Astrocyte (in vitro differentiated cells and primary cell): ENCODE results near the gene KLF9. TPM values are rescaled to one million over a fixed set of nuclear protein-coding genes. Genes with fewer than 3 reads are reported as not detected.

ENCODE experiments used
- DNase-seq: peaks from one replicate; pipeline ENCODE4 v3.0.0-alpha.2; 2010; ENCODE audit warnings: low read depth
- FAIRE-seq: peaks from 2 replicates; lab custom pipeline; 2011; peaks lifted over from hg19 to GRCh38; lab: Jason Lieb, UNC
- H2AFZ ChIP-seq: 2 replicates; pipeline ENCODE4 v1.6.0; 2012; ENCODE audit warnings: low read depth, low read length, inconsistent platforms
- H3K27ac ChIP-seq: 2 replicates; pipeline ENCODE4 v1.5.1; 2011; ENCODE audit warnings: low read depth, low read length, inconsistent platforms
- H3K27me3 ChIP-seq: 2 replicates; pipeline ENCODE4 v1.6.0; 2011; ENCODE audit warnings: low read length, inconsistent platforms; ENCODE audit not compliant: insufficient read depth
- H3K36me3 ChIP-seq: 2 replicates; pipeline ENCODE4 v1.5.1; 2011; ENCODE audit warnings: low read length, inconsistent platforms; ENCODE audit not compliant: insufficient read depth
- H3K4me1 ChIP-seq: 2 replicates; pipeline ENCODE4 v1.5.1; 2011; ENCODE audit warnings: low read length, inconsistent platforms; ENCODE audit not compliant: insufficient read depth
- H3K4me2 ChIP-seq: 2 replicates; pipeline ENCODE4 v1.6.0; 2012; ENCODE audit warnings: low read length, inconsistent platforms
- H3K4me3 ChIP-seq: 2 replicates; pipeline ENCODE4 v1.5.1; 2011; ENCODE audit warnings: low read depth, mild to moderate bottlenecking, low read length, inconsistent platforms; ENCODE audit not compliant: insufficient read depth
- H3K79me2 ChIP-seq: 2 replicates; pipeline ENCODE4 v1.6.0; 2012; ENCODE audit warnings: mild to moderate bottlenecking, low read length, inconsistent platforms; ENCODE audit not compliant: insufficient read depth
- H3K9ac ChIP-seq: 2 replicates; pipeline ENCODE4 v1.6.0; 2012; ENCODE audit warnings: mild to moderate bottlenecking, low read length, inconsistent platforms
- H3K9me3 ChIP-seq: 2 replicates; pipeline ENCODE4 v1.5.1; 2012; ENCODE audit warnings: low read depth, mild to moderate bottlenecking, low read length, inconsistent platforms; ENCODE audit not compliant: insufficient read depth
- H4K20me1 ChIP-seq: 2 replicates; pipeline ENCODE4 v1.6.0; 2012; ENCODE audit warnings: low read length, inconsistent platforms; ENCODE audit not compliant: insufficient read depth
- H3K27ac Mint-ChIP-seq: one replicate; pipeline ENCODE4 v1.8.0; 2021; ENCODE audit warnings: mild to moderate bottlenecking, mixed read lengths; ENCODE audit not compliant: unreplicated experiment
- H3K27me3 Mint-ChIP-seq: one replicate; pipeline ENCODE4 v1.8.0; 2021; ENCODE audit warnings: low read depth, mixed read lengths; ENCODE audit not compliant: unreplicated experiment
- H3K36me3 Mint-ChIP-seq: one replicate; pipeline ENCODE4 v1.8.0; 2021; ENCODE audit warnings: low read depth, mixed read lengths; ENCODE audit not compliant: unreplicated experiment
- H3K4me1 Mint-ChIP-seq: one replicate; pipeline ENCODE4 v1.8.0; 2021; ENCODE audit warnings: low read depth, mixed read lengths; ENCODE audit not compliant: unreplicated experiment
- H3K4me3 Mint-ChIP-seq: one replicate; pipeline ENCODE4 v1.8.0; 2021; ENCODE audit warnings: mild to moderate bottlenecking, moderate library complexity, mixed read lengths; ENCODE audit not compliant: unreplicated experiment
- H3K9me3 Mint-ChIP-seq: one replicate; pipeline ENCODE4 v1.8.0; 2021; ENCODE audit warnings: mild to moderate bottlenecking, mixed read lengths; ENCODE audit not compliant: unreplicated experiment
- EZH2 ChIP-seq: IDR thresholded peaks from 2 replicates; pipeline ENCODE4 v1.6.1; 2012; ENCODE audit warnings: mild to moderate bottlenecking, low read length, inconsistent platforms; ENCODE audit not compliant: insufficient read depth
- total RNA-seq: library from RNA; stranded (reverse); gene quantifications from 2 replicates; pipeline ENCODE4 v1.2.1, GENCODE V29; 2021
- TF ChIP-seq, protein P1 (sequence below): IDR thresholded peaks from 2 replicates; pipeline ENCODE4 v1.5.1; 2011; ENCODE audit warnings: low read depth, mild to moderate bottlenecking, inconsistent platforms, low read length, moderate library complexity; ENCODE audit not compliant: insufficient read depth

The KLF9 gene
- total RNA-seq, 1 donor from 2014 or later = 4.9 TPM

GRCh38 chr9:70387663-70388062 lies 26.8 kb downstream of the KLF9 start:
- H3K27ac Mint-ChIP-seq = no peak overlapping the region
- H3K4me3 ChIP-seq = no peak overlapping the region
- H3K79me2 ChIP-seq = peaks cover 56% of the 10 kb centered on the region
- no peak for FAIRE-seq
- no peak for TF ChIP-seq EZH2
- TF ChIP-seq, protein P1, sequence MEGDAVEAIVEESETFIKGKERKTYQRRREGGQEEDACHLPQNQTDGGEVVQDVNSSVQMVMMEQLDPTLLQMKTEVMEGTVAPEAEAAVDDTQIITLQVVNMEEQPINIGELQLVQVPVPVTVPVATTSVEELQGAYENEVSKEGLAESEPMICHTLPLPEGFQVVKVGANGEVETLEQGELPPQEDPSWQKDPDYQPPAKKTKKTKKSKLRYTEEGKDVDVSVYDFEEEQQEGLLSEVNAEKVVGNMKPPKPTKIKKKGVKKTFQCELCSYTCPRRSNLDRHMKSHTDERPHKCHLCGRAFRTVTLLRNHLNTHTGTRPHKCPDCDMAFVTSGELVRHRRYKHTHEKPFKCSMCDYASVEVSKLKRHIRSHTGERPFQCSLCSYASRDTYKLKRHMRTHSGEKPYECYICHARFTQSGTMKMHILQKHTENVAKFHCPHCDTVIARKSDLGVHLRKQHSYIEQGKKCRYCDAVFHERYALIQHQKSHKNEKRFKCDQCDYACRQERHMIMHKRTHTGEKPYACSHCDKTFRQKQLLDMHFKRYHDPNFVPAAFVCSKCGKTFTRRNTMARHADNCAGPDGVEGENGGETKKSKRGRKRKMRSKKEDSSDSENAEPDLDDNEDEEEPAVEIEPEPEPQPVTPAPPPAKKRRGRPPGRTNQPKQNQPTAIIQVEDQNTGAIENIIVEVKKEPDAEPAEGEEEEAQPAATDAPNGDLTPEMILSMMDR = no peak
- H3K9ac ChIP-seq = no peak overlapping the region
- DNase-seq = no peak
- H3K27ac ChIP-seq = no peak overlapping the region
- H3K4me1 ChIP-seq = peaks cover 16% of the 10 kb centered on the region
- peaks cover 7% of the 10 kb centered on the region for H3K36me3 Mint-ChIP-seq
- peaks cover 90% of the 10 kb centered on the region for H4K20me1 ChIP-seq
- H3K4me3 Mint-ChIP-seq = no peak overlapping the region
- H3K27me3 ChIP-seq = no peaks in the 10 kb centered on the region
- H3K9me3 ChIP-seq = no peaks in the 10 kb centered on the region
- H3K36me3 ChIP-seq = no peaks in the 10 kb centered on the region
- H3K4me1 Mint-ChIP-seq = peaks cover 14% of the 10 kb centered on the region
- H3K27me3 Mint-ChIP-seq = peaks cover 3% of the 10 kb centered on the region
- H3K9me3 Mint-ChIP-seq = no peaks in the 10 kb centered on the region
- H3K4me2 ChIP-seq = no peak overlapping the region
- H2AFZ ChIP-seq = no peak overlapping the region

GRCh38 chr9:70385426-70385825 lies 29.0 kb downstream of the KLF9 start:
- Histone ChIP-seq H3K36me3 (no peaks in the 10 kb centered on the region), H3K4me1 (peaks cover 7% of the 10 kb centered on the region), H3K9me3 (no peaks in the 10 kb centered on the region), H3K9ac (no peak overlapping the region), H3K4me2 (no peak overlapping the region), H3K79me2 (peaks cover 35% of the 10 kb centered on the region), H3K27me3 (no peaks in the 10 kb centered on the region), H3K27ac (no peak overlapping the region), H4K20me1 (peaks cover 75% of the 10 kb centered on the region), H3K4me3 (no peak overlapping the region), H2AFZ (no peak overlapping the region)
- Mint-ChIP-seq H3K27ac (no peak overlapping the region), H3K36me3 (peaks cover 7% of the 10 kb centered on the region), H3K4me1 (peaks cover 6% of the 10 kb centered on the region), H3K4me3 (no peak overlapping the region), H3K27me3 (peaks cover 3% of the 10 kb centered on the region), H3K9me3 (no peaks in the 10 kb centered on the region)
- DNase-seq (no peak), FAIRE-seq (no peak)
- TF ChIP-seq, protein P1 = no peak
- TF ChIP-seq EZH2 = no peak

- Mint-ChIP-seq H3K27me3 (peaks cover 3% of the 10 kb centered on the region), H3K36me3 (peaks cover 7% of the 10 kb centered on the region), H3K27ac (no peak overlapping the region), H3K4me3 (no peak overlapping the region), H3K9me3 (no peaks in the 10 kb centered on the region), H3K4me1 (no peaks in the 10 kb centered on the region)
- Histone ChIP-seq H3K27me3 (no peaks in the 10 kb centered on the region), H2AFZ (no peak overlapping the region), H3K27ac (no peak overlapping the region), H3K4me1 (no peaks in the 10 kb centered on the region), H3K4me3 (no peak overlapping the region), H3K79me2 (peaks cover 15% of the 10 kb centered on the region), H3K36me3 (no peaks in the 10 kb centered on the region), H3K4me2 (no peak overlapping the region), H3K9ac (no peak overlapping the region), H3K9me3 (no peaks in the 10 kb centered on the region), H4K20me1 (peaks cover 50% of the 10 kb centered on the region)
- TF ChIP-seq, protein P1 = no peak
- TF ChIP-seq EZH2 = no peak
- no peak for FAIRE-seq
- DNase-seq = no peak
Measured at GRCh38 chr9:70382709-70383605, 31.5 kb downstream of the KLF9 start.
